IPS DF 19.7 (cell line): ENCODE results near the gene HOXC9.

Experiments used
- DNase-seq: peaks from one replicate; pipeline ENCODE4 v3.0.0-alpha.2; 2013; ENCODE audit warnings: low read depth, low spot score

HOXC9 gene

DNA sequence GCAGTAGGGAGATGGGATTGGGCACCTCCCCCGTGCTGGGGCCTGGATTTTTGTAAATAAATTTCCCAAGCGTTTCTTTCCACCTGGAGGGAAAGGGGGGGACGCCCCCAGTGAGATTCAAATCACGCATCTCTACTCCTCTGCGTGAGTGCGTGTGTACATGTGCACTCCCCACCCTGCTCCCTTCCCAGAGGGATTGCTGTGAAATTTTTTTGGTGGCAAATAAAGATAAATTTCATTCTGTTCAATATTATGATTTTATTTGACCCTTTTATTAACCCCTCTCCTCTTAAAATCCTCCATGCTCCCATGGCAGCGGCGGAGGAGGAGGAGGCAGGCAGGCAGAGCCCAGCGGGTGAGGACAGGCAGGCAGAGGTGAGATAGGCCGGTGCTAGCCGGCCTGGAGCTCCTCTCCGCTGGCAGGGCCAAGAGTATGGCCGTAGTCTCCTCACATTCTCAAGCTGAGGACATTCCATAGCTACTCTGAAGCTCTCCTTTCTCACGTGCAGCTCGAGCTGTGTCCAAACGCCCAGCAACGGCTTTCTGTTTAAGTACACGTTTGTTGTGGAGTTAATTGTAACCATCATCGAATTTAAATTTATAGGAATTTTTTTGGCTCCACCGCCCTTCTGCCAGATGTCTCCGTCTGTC is 23.7 kb upstream of the HOXC9 start:
- DNase-seq, result no peak

- no peak for DNase-seq
These were observed 23.0 kb upstream of the HOXC9 start for GRCh38 chr12:53976823-53977595.

DNA sequence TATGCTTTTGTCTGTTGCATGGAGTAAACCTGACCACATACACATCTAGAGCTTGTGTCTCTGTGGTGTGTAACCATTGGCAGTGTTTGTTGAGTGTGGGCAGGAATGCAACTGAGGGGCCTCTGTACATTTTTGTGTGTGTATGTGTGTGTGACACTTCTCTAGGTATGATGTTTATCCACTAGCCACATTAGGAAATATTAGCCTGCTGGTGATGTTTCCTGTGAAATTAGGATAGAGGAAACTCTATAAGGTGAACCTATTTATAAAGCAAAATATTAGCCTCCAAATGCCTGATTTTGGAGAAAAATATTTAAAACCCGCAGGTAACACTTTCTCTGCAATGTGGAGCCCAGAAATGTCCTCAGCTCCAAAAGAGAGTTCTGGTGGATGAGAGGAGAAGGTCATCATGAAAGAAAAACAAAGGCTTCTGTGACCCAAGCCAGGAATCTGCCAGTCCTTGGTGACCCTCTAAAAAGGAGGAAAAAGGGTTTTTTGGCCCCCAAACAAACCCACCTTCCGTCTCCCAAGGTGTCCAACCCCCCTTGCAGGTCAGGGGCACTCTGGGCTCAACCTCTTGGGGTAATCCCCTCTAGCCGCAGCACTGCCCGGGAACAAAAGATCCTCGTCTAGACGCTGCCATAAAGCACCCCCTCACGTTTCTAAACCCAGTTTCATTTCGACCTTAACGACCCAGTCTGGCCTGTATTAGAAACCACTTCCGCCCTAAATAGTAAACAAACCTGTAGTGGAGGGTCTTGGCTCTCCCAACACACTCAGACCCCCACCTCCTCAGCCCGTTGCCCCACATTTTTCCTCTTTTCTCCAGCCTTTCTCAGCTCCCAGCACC is 22.1 kb upstream of the HOXC9 start:
- no peak for DNase-seq

DNA sequence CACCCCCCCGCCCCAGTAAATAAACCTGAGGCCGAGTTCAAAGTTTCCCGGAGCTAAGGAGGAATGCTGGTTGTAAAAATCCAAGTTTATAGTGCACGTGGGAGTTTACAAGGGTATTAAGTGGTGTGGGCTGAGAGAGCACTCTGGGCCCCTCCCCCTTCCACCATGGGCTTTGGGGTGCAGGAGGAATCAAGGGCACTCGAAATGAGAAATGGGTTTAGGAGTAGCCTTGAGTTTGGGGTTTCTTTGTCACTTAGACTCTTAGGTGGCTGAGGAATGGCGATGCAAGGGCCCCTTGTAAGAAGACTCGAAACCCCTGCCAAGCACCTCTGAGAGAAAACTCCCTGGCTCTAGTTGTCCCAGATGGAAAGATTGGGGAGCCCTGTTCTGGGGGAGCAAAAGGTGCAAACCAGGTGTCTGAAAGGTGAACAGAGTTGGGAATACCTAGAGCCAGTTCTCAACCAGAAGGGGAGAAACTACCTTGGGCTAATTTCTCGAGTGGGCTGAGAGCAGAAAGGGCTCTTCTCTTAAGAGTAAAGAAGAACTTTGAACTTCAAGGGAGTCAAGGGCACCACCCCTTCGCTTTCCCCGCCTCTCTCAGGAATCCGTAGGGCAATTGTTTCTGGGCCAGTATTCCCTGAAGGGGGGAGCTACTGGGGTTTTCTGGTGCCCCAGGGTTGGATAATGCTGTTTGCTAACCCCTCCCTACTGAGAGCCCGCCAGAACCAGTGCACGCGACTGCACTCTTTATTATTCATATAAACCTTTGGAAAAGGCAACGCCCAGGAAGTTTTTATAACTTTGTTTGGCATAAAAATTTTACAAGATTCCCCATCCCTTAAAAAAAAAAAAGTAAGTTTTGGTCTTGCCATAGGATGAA is 21.2 kb upstream of the HOXC9 start:
- no peak for DNase-seq

DNA sequence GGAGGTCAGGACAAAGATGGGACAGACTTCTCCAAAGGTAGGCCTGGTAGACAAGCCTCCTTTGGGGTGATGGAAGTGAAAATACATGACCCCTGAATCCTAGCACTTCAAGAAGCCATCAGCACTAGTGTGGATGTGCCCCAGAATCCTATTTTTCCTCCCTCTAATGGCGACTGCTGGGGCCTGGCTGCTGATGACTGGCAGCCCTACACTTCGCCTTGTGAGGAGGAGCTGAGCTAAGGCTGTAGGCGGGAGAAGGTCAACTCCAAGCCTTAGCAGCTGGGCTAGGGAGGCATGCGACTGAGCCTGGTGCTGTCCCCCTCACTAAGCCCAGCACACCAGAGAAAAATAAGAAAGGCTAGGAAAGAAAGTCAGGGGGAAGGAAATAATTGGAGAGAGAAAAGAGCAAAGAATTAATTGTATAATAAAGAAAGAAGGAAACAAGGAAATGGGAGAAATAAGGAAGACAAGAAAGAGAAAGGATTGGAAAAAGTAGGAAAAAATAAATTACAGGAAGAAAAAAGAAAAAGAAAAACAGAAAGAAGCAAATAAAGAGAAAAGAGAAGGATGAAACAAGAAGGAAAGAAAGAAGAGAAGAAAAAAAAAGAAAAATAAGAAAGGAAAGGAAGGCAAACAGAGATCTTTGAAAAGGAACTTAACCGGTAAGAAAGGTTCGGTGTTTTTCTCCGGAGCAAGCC is 19.7 kb upstream of the HOXC9 start:
- DNase-seq, result no peak

- DNase-seq, result no peak
These were observed 19.0 kb upstream of the HOXC9 start for GRCh38 chr12:53980802-53981496.

- no peak for DNase-seq
These were observed 18.1 kb upstream of the HOXC9 start for GRCh38 chr12:53981634-53982565.

DNA sequence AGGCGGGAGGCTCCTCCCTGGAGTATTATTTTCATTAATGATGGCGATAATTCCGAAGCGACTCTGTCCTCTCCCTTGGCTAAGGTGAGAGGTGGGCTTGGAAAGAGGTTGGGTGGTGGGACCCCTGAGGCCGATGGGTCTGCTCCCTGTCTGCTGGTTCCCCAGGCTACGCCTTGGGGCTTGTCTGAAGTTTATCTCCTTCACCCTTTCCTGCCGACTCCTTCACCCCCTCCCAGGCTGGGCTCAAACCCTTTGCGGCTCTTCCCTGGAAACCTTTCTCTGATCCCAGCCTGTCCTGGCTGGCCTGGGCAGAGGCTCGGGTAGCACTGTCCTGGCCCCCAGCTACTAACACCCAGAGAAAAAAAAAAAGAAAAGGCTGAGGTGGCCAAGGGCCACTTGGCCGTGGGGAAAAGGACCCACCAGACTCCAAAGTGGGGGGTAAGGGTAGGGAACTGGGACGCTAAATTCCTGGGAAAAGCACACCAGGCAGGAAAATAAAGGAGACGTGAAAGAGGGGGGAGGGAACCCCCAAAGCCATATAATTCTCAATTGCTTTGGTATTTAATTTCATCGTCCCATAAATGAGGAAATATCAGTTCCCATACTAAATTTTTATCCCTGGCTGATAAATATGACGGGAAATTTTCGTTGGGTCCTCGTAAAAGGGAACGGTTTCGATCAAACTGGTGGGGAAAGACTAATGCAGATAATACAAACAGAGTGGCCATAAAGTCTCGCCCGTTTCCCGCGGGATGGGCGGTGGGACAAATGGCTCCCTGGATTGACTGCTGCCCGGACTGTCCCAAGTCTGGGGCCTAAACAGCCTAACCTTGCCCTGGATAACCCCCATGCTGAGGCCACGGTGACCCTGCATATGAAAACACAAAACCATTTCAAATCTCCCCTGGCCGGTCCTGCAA is 17.1 kb upstream of the HOXC9 start:
- no peak for DNase-seq

DNA sequence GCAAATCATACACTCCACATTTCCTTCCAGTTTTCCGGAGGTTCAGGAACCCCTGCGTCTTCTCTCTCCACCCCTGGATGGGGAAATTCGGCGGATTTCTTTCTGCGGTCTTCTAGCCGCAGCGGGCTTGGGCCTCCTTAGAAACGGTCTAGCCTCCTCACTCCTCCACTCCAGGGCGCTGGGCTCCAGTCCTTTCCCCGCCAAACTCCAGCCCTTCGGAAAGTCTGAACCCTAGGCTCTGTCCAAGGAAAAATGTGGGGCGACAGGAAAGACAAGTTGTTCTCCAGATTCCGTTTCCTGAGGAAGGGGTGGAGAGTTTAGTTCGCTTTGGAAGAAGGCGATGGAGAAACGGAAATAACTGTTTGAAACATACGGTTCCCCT is 16.4 kb upstream of the HOXC9 start:
- no peak for DNase-seq

- DNase-seq, result no peak
These were observed 15.9 kb upstream of the HOXC9 start for GRCh38 chr12:53983950-53984572.

DNA sequence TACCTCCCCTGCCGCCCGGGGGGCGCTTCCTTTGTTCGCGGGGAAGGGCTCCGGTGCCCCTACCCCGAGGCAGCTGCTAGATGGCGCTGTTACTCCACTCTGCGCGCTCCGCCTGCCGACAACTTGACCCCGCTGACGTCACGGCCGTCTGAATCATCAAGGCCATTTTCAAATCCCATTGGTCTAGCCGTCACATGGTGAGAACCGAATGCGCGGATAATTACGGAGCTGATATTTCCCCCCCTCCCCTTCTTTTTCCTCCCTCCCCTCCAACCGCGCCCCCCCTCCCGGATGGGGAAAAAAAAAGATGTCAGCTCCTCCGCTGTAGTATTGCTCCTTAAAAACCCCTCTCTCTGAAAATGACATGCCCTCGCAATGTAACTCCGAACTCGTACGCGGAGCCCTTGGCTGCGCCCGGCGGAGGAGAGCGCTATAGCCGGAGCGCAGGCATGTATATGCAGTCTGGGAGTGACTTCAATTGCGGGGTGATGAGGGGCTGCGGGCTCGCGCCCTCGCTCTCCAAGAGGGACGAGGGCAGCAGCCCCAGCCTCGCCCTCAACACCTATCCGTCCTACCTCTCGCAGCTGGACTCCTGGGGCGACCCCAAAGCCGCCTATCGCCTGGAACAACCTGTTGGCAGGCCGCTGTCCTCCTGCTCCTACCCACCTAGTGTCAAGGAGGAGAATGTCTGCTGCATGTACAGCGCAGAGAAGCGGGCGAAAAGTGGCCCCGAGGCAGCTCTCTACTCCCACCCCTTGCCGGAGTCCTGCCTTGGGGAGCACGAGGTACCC is 14.9 kb upstream of the HOXC9 start, which contains the start of gene HOXC10:
Gene HOXC10 (plus strand): TSS at position 246 of the 791 bp plus-strand sequence. CDS start 114 bp downstream, at position 360.
- no peak for DNase-seq

- DNase-seq, result no peak
These were observed 14.3 kb upstream of the HOXC9 start for GRCh38 chr12:53985692-53985993.

DNA sequence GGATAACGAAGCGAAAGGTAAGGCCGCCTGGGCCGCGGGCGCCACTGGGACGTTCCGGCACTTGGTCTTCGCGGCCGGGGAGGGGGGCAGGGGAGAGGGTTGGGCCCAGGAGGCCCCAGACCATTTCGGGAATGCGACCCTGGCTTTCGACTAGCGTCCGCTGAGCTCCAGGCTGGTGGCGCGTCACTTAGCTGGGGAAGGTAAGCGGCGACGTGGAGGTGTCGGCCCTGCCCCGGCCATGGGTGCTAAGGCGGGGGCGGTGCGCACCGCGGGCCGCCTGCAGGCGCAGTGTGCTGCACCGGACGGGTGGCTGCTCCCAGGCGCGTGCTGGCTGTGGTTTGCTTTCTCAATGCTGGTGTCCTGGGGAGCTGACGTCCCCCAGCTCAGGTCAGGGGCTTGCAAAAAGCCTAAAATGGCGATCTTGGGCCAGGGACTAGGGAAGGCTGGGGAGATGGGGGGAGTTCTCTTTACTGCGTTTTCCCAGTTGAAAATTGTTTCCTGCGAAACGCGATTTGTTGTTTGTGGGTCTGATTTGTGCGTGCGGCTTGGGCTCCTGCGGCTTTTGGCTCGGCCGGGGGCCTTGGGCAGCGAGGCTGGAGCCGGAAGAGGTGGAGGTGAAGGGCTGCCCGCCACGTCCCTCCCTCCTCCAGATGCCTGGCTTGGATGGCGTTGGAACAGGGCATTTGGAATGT is 13.8 kb upstream of the HOXC9 start:
- no peak for DNase-seq

GRCh38 chr12:53986686-53987483 is 13.1 kb upstream of the HOXC9 start:
- DNase-seq, result no peak

- DNase-seq, result no peak
These were observed 12.2 kb upstream of the HOXC9 start for GRCh38 chr12:53987787-53988230.
